A549 (cell line): Measurements from ENCODE around the gene EYA3. TPM values are rescaled to one million over a fixed set of nuclear protein-coding genes. Genes with fewer than 3 reads are reported as not detected.

Experiments
- ATAC-seq, 2 experiments: fragments of 200-7000 bp in 1 of 2; fragments of >200 bp in 1 of 2; cut with Nextera tagmentation in 1 of 2; cut with Tn5 transposase in 1 of 2; 3 replicates each; pipeline versions ENCODE4 v1.8.0 to v1.9.1; 2018 to 2020; ENCODE audit warnings: mild to moderate bottlenecking in 1 of 2, moderate library complexity in 1 of 2
- CTCF ChIA-PET: fragments of 300-600 bp; sonication (Branson Sonifier 250); formaldehyde crosslinking; extraction: SDS; loops from one replicate; lab custom pipeline; 2021; ENCODE audit warnings: antibody characterized with exemption, inconsistent platforms; lab: Yijun Ruan, JAX
- POLR2A ChIA-PET: fragments of 350-600 bp; formaldehyde crosslinking; extraction: SDS; loops from one replicate; lab custom pipeline; 2021; ENCODE audit warnings: antibody characterized with exemption, inconsistent platforms; lab: Yijun Ruan, JAX
- DNase-seq, 2 experiments: peaks; one replicate each; pipeline versions ENCODE4 v3.0.0 to v3.0.0-alpha.2; 2011 to 2016; ENCODE audit warnings: low read depth in 1 of 2, low spot score in 1 of 2
- FAIRE-seq: peaks from 2 replicates; lab custom pipeline; 2011; peaks lifted over from hg19 to GRCh38; lab: Jason Lieb, UNC
- H3K27ac ChIP-seq, 2 experiments: fragments of >200 bp; sonication (Bioruptor Twin); formaldehyde crosslinking; 3 replicates each; pipeline ENCODE4 v1.5.1; 2016 to 2017
- H3K4me1 ChIP-seq: fragments of >200 bp; sonication (Bioruptor Twin); formaldehyde crosslinking; 3 replicates; pipeline ENCODE4 v1.6.1; 2016
- H3K4me2 ChIP-seq: fragments of >200 bp; sonication (Bioruptor Twin); formaldehyde crosslinking; 3 replicates; pipeline ENCODE4 v1.6.1; 2016
- H3K4me3 ChIP-seq: fragments of >200 bp; sonication (Bioruptor Twin); formaldehyde crosslinking; 3 replicates; pipeline ENCODE4 v1.5.1; 2016
- H3K9me3 ChIP-seq: fragments of >200 bp; sonication (Bioruptor Twin); formaldehyde crosslinking; 3 replicates; pipeline ENCODE4 v1.6.1; 2016
- BCL3 ChIP-seq: fragments of >200 bp; sonication (Bioruptor Twin); formaldehyde crosslinking; IDR thresholded peaks from 3 replicates; pipeline ENCODE4 v1.6.1; 2016
- CBX2 ChIP-seq: fragments of 200-600 bp; sonication (generic); IDR thresholded peaks from 2 replicates; pipeline ENCODE4 v1.6.1; 2016; ENCODE audit warnings: low read depth, mild to moderate bottlenecking, borderline replicate concordance
- CHD2 ChIP-seq: fragments of 150-350 bp; IDR thresholded peaks from 2 replicates; pipeline ENCODE4 v1.6.1; 2014; ENCODE audit warnings: low read length; ENCODE audit not compliant: partially characterized antibody
- CHD4 ChIP-seq: fragments of 200-600 bp; sonication (generic); IDR thresholded peaks from 2 replicates; pipeline ENCODE4 v1.6.1; 2016; ENCODE audit warnings: antibody characterized with exemption, mild to moderate bottlenecking, borderline replicate concordance
- EHF ChIP-seq: fragments of 250-450 bp; sonication (Bioruptor Pico); IDR thresholded peaks from 2 replicates; pipeline ENCODE4 v1.5.0; 2020; ENCODE audit warnings: mild to moderate bottlenecking
- EHMT2 ChIP-seq: fragments of 200-600 bp; sonication (generic); IDR thresholded peaks from 2 replicates; pipeline ENCODE4 v1.6.1; 2016; ENCODE audit warnings: antibody characterized with exemption, low read depth, mild to moderate bottlenecking, moderate library complexity
- ELK1 ChIP-seq: fragments of 150-350 bp; IDR thresholded peaks from 2 replicates; pipeline ENCODE4 v1.6.1; 2014; ENCODE audit warnings: low read depth, mild to moderate bottlenecking, low read length
- ESRRA ChIP-seq: fragments of 150-350 bp; IDR thresholded peaks from 2 replicates; pipeline ENCODE4 v1.6.1; 2014; ENCODE audit warnings: mild to moderate bottlenecking, low read length, borderline replicate concordance
- HES2 ChIP-seq: fragments of >200 bp; sonication (Bioruptor Twin); formaldehyde crosslinking; IDR thresholded peaks from 2 replicates; pipeline ENCODE4 v1.6.1; 2016
- HEYL ChIP-seq: fragments of 250-450 bp; sonication (Bioruptor Pico); IDR thresholded peaks from 2 replicates; pipeline ENCODE4 v1.8.0; 2021; ENCODE audit warnings: mild to moderate bottlenecking, moderate library complexity
- HOXB13 ChIP-seq: fragments of 250-450 bp; sonication (Bioruptor Pico); IDR thresholded peaks from 2 replicates; pipeline ENCODE4 v1.5.0; 2020; ENCODE audit warnings: low read depth, mild to moderate bottlenecking, moderate library complexity
- JUN ChIP-seq, 2 experiments: fragments of >200 bp; sonication (Bioruptor Twin); formaldehyde crosslinking; IDR thresholded peaks; 2 replicates in 1 of 2; 3 replicates in 1 of 2; pipeline ENCODE4 v1.6.1; 2016 to 2017
- KDM1A ChIP-seq: fragments of 200-600 bp; sonication (generic); IDR thresholded peaks from 2 replicates; pipeline ENCODE4 v1.6.1; 2016; ENCODE audit warnings: low read depth, mild to moderate bottlenecking
- KDM5A ChIP-seq: fragments of 200-600 bp; sonication (generic); IDR thresholded peaks from 2 replicates; pipeline ENCODE4 v1.6.1; 2016; ENCODE audit warnings: antibody characterized with exemption, mild to moderate bottlenecking
- MAFK ChIP-seq: fragments of 450-650 bp; IDR thresholded peaks from 2 replicates; pipeline ENCODE4 v1.6.1; 2014; ENCODE audit not compliant: partially characterized antibody
- NPAS2 ChIP-seq: fragments of 250-450 bp; sonication (Bioruptor Pico); IDR thresholded peaks from 2 replicates; pipeline ENCODE4 v1.8.0; 2022; ENCODE audit warnings: mild to moderate bottlenecking, moderate library complexity, borderline replicate concordance
- POLR2AphosphoS2 ChIP-seq: conservative IDR thresholded peaks from 2 replicates; pipeline ENCODE4 v1.6.1; 2012; ENCODE audit warnings: low read length, improper control_type of control experiment, inconsistent platforms
- RARB ChIP-seq: fragments of 250-450 bp; sonication (Bioruptor Pico); IDR thresholded peaks from 2 replicates; pipeline ENCODE4 v1.8.0; 2021; ENCODE audit warnings: mild to moderate bottlenecking, moderate library complexity
- RCOR1 ChIP-seq: fragments of 150-350 bp; IDR thresholded peaks from 2 replicates; pipeline ENCODE4 v1.6.1; 2014; ENCODE audit warnings: antibody characterized with exemption, low read length, low read depth
- RNF2 ChIP-seq: fragments of 200-600 bp; sonication (generic); IDR thresholded peaks from 2 replicates; pipeline ENCODE4 v1.6.1; 2016; ENCODE audit warnings: low read depth, mild to moderate bottlenecking, antibody characterized with exemption, moderate library complexity, borderline replicate concordance
- ZFP36 ChIP-seq: fragments of 450-650 bp; IDR thresholded peaks from 2 replicates; pipeline ENCODE4 v1.6.1; 2014; ENCODE audit warnings: borderline replicate concordance; ENCODE audit not compliant: partially characterized antibody
- ZSCAN20 ChIP-seq: fragments of 250-450 bp; sonication (Bioruptor Pico); IDR thresholded peaks from 2 replicates; pipeline ENCODE4 v1.8.0; 2022; ENCODE audit warnings: mild to moderate bottlenecking, moderate library complexity
- WGBS: methylation state at CpG from one replicate; pipeline ENCODE4 v1.1.6; 2017; ENCODE audit errors: missing lambda C conversion rate; 5-methylcytosine and 5-hydroxymethylcytosine counted together
- polyA plus RNA-seq, 4 experiments: library from polyadenylated mRNA; depleted of rRNA in 3 of 4; stranded (reverse); fragments of >200 nt; fragmentation: RNase III in 1 of 4; extraction: RNeasy Plus Mini Kit Qiagen cat#74134 plus additional on column Dnase treatment in 1 of 4; gene quantifications; 2 replicates in 3 of 4; 3 replicates in 1 of 4; pipeline ENCODE4 v1.2.3, GENCODE V29; 2011 to 2017
- TF ChIP-seq, protein P1 (sequence below): fragments of >200 bp; sonication (Bioruptor Twin); formaldehyde crosslinking; IDR thresholded peaks from 3 replicates; pipeline ENCODE4 v1.5.1; 2016
- TF ChIP-seq, protein P2 (sequence below): IDR thresholded peaks from 2 replicates; pipeline ENCODE4 v1.6.1; 2012; ENCODE audit warnings: low read depth, borderline replicate concordance

EYA3 gene
- polyA plus RNA-seq, 2 of the 4 experiments (the other 2 are of a cell fraction), result 5.7 to 9.3 TPM

GRCh38 chr1:28122183-28122582 is 33.8 kb upstream of the EYA3 start:
- ATAC-seq (no peak), DNase-seq (no peak)
- WGBS, result 86% methylated on average over 3 of the region's 3 CpGs

GRCh38 chr1:28119556-28119955 is 31.1 kb upstream of the EYA3 start:
- H3K4me1 ChIP-seq, result peaks cover 13% of the 10 kb centered on the region
- no peaks in the 10 kb centered on the region for H3K9me3 ChIP-seq
- DNase-seq (no peak), FAIRE-seq (no peak), ATAC-seq (no peak)
- no peak overlapping the region for H3K27ac ChIP-seq
- POLR2A ChIA-PET, result no interaction called here
- CTCF ChIA-PET, result interaction anchor here (1.2 to 2.5 kb wide), 2 partner anchors 29 to 90 kb away, joined by 3 to 6 read pairs; no protein-coding TSS in a partner anchor
- TF ChIP-seq JUN (IDR thresholded peaks at IDR 0.05), result no peak
- TF ChIP-seq POLR2AphosphoS2, result no peak
- no peak for TF ChIP-seq EHMT2
- no peak for TF ChIP-seq MAFK
- TF ChIP-seq BCL3, result no peak
- no peak for TF ChIP-seq CBX2
- TF ChIP-seq RNF2, result no peak
- TF ChIP-seq ZSCAN20, result no peak
- H3K4me2 ChIP-seq, result no peak overlapping the region
- H3K4me3 ChIP-seq, result no peak overlapping the region
- 86% methylated on average over 8 of the region's 8 CpGs for WGBS

More at GRCh38 chr1:28122183-28122582, 33.8 kb upstream of the EYA3 start:
- POLR2A ChIA-PET, result no interaction called here
- peak overlapping the region in 1 of 2 experiments; percentile 89; a peak in 3 of 6 replicates for H3K27ac ChIP-seq
- no peaks in the 10 kb centered on the region for H3K9me3 ChIP-seq
- CTCF ChIA-PET, result interaction anchor here (1.6 kb wide), 2 partner anchors 8 to 9 kb away, joined by 3 to 4 read pairs; no protein-coding TSS in a partner anchor
- no peak for FAIRE-seq
- H3K4me3 ChIP-seq, result no peak overlapping the region
- TF ChIP-seq KDM5A (no peak), NPAS2 (CRISPR knock-in tag) (no peak)
- peaks cover 13% of the 10 kb centered on the region for H3K4me1 ChIP-seq
- H3K4me2 ChIP-seq, result no peak overlapping the region; the same call in 2 of the 3 replicates

- H3K27ac ChIP-seq, result no peak overlapping the region
- POLR2A ChIA-PET, result no interaction called here
- no peaks in the 10 kb centered on the region for H3K9me3 ChIP-seq
- no peak for DNase-seq
- peaks cover 13% of the 10 kb centered on the region for H3K4me1 ChIP-seq
- no peak for ATAC-seq
- no peak overlapping the region for H3K4me3 ChIP-seq
- CTCF ChIA-PET, result interaction anchor here (0.7 to 0.8 kb wide), 2 partner anchors 11 to 991 kb away, joined by 3 read pairs; no protein-coding TSS in a partner anchor
- FAIRE-seq, result no peak
- no peak for TF ChIP-seq HEYL (CRISPR knock-in tag)
- H3K4me2 ChIP-seq, result no peak overlapping the region
- 70% methylated on average over 5 of the region's 5 CpGs for WGBS
These were observed 30.4 kb upstream of the EYA3 start for GRCh38 chr1:28118640-28119307.

GRCh38 chr1:28115267-28115666 is 26.9 kb upstream of the EYA3 start:
- CTCF ChIA-PET, result interaction anchor here (0.6 to 1.5 kb wide), 5 partner anchors 7 to 439 kb away, joined by 3 to 5 read pairs (median 3); partner anchors contain the start of gene PTAFR
- Histone ChIP-seq H3K4me1 (peaks cover 11% of the 10 kb centered on the region; the same call in 1 of the 3 replicates), H3K27ac (0 out of 6 replicates have a peak overlapping the region, but pooled peaks of 1 of the 2 experiments have one; percentile 17), H3K9me3 (no peaks in the 10 kb centered on the region), H3K4me3 (no peak overlapping the region), H3K4me2 (no peak overlapping the region)
- WGBS, result 69% methylated on average over 4 of the region's 4 CpGs
- FAIRE-seq (no peak), DNase-seq (no peak), ATAC-seq (no peak)
- POLR2A ChIA-PET, result no interaction called here
- no peak for TF ChIP-seq RCOR1
- no peak for TF ChIP-seq ZFP36
- no peak for TF ChIP-seq CHD2
- TF ChIP-seq, protein P1, sequence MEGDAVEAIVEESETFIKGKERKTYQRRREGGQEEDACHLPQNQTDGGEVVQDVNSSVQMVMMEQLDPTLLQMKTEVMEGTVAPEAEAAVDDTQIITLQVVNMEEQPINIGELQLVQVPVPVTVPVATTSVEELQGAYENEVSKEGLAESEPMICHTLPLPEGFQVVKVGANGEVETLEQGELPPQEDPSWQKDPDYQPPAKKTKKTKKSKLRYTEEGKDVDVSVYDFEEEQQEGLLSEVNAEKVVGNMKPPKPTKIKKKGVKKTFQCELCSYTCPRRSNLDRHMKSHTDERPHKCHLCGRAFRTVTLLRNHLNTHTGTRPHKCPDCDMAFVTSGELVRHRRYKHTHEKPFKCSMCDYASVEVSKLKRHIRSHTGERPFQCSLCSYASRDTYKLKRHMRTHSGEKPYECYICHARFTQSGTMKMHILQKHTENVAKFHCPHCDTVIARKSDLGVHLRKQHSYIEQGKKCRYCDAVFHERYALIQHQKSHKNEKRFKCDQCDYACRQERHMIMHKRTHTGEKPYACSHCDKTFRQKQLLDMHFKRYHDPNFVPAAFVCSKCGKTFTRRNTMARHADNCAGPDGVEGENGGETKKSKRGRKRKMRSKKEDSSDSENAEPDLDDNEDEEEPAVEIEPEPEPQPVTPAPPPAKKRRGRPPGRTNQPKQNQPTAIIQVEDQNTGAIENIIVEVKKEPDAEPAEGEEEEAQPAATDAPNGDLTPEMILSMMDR, result no peak
- TF ChIP-seq RARB (CRISPR knock-in tag), result no peak
- TF ChIP-seq, protein P2, sequence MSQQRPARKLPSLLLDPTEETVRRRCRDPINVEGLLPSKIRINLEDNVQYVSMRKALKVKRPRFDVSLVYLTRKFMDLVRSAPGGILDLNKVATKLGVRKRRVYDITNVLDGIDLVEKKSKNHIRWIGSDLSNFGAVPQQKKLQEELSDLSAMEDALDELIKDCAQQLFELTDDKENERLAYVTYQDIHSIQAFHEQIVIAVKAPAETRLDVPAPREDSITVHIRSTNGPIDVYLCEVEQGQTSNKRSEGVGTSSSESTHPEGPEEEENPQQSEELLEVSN, result no peak
- TF ChIP-seq ELK1, result no peak
- TF ChIP-seq HOXB13 (CRISPR knock-in tag), result no peak
- TF ChIP-seq CBX2, result no peak
- no peak for TF ChIP-seq CHD4
- no peak for TF ChIP-seq ZSCAN20
- no peak for TF ChIP-seq HEYL (CRISPR knock-in tag)
- no peak for TF ChIP-seq KDM1A
- TF ChIP-seq HES2, result no peak
- TF ChIP-seq JUN (IDR thresholded peaks at IDR 0.05), result no peak
- no peak for TF ChIP-seq EHF (CRISPR knock-in tag)
- TF ChIP-seq ESRRA, result no peak
